Measurements from ENCODE around the gene TBL2. TPM values are rescaled to one million over a fixed set of nuclear protein-coding genes. Genes with fewer than 3 reads are reported as not detected.
A peak's percentile ranks its signal among the peaks of the same experiment; 100 is the strongest.

TBL2 gene
- total and polyA plus RNA-seq, 2 of the 4 experiments (the other 2 are of a cell fraction), result 72.6 to 94.1 TPM

- Histone ChIP-seq H2BK5ac (ENCODE audit: low read depth, low read length, poor library complexity, severe bottlenecking) (no peak overlapping the region), H3K36me3 (ENCODE audit: control insufficient read depth, insufficient read depth, low read length) (no peaks in the 10 kb centered on the region), H3K4me1 (ENCODE audit: control insufficient read depth, insufficient read depth, low read length) (peaks cover 1% of the 10 kb centered on the region; the same call in 1 of the 2 replicates), H3K4me3 (ENCODE audit: insufficient read depth, low read depth, low read length) (no peak overlapping the region), H4K8ac (ENCODE audit: low read depth in 2 of 2, low read length in 2 of 2) (no peak overlapping the region), H2BK20ac (ENCODE audit: low read depth, low read length) (no peak overlapping the region), H4K91ac (ENCODE audit: insufficient read depth, low read depth, low read length) (no peak overlapping the region), H4K20me1 (ENCODE audit: insufficient read depth, low read length) (0 out of 2 replicates have a peak, but pooled peaks cover 3% of the 10 kb centered on the region), H3K4ac (ENCODE audit: low read depth, low read length) (no peak overlapping the region), H2BK120ac (ENCODE audit: low read depth, low read length) (no peak overlapping the region), H2BK15ac (ENCODE audit: low read depth, low read length) (no peak overlapping the region), H3K79me1 (ENCODE audit: low read depth in 1 of 2, low read length in 2 of 2) (peaks cover 2% of the 10 kb centered on the region in 2 experiments; a peak in 3 of 4 replicates), H3K9ac (ENCODE audit: low read depth, low read length) (no peak overlapping the region), H3K56ac (ENCODE audit: extremely low read depth, insufficient read depth, low read length) (no peak overlapping the region), H2AK5ac (ENCODE audit: low read depth, low read length) (no peak overlapping the region), H3K14ac (replicated peaks; ENCODE audit: low read depth, low read length) (no peak overlapping the region), H3K27ac (ENCODE audit: insufficient read depth, low read length) (no peak overlapping the region), H2AK9ac (replicated peaks; ENCODE audit: low read depth, low read length, poor library complexity) (no peak overlapping the region), H3K4me2 (ENCODE audit: low read depth, low read length) (no peak overlapping the region), H3K27me3 (ENCODE audit: control insufficient read depth, insufficient read depth, low read length) (no peaks in the 10 kb centered on the region), H4K5ac (ENCODE audit: low read depth, low read length) (no peak overlapping the region), H2AFZ (replicated peaks; ENCODE audit: low read length, poor library complexity) (no peak overlapping the region), H3K23ac (ENCODE audit: low read depth, low read length) (0 out of 2 replicates have a peak overlapping the region, but pooled peaks have one; percentile 56), H3K18ac (ENCODE audit: low read depth, low read length) (no peak overlapping the region), H3K9me3 (ENCODE audit: control insufficient read depth, insufficient read depth, low read length) (no peaks in the 10 kb centered on the region), H3K9me1 (ENCODE audit: insufficient read depth, low read length) (no peaks in the 10 kb centered on the region)
- in situ Hi-C loops (cut with MboI; ENCODE audit: low sequenced_read_pairs) (no loop called here), intact Hi-C loops (cut with micrococcal nuclease) (no loop called here), dilution Hi-C loops (cut with HindIII; ENCODE audit: low sequenced_read_pairs, unreplicated experiment) (no loop called here)
- ChIA-PET POLR2A (ENCODE audit: unreplicated experiment) (no interaction called here), CTCF (no interaction called here)
- ATAC-seq (ENCODE audit: low read depth) (no peak), DNase-seq (no peak)
- 100% methylated on average over 1 of the region's 6 CpGs; no CpG with 5 or more reads in 1 of the 2 experiments for WGBS, 2 experiments (ENCODE audit: extremely low coverage in 2 of 2, insufficient read length in 1 of 2)
- BruUV-seq (replicated peaks), result no TSS peak
- TF ChIP-seq MXI1 (IDR thresholded peaks at IDR 0.05; ENCODE audit: borderline replicate concordance, low read depth, low read length) (no peak), RAD21 (IDR thresholded peaks at IDR 0.05; ENCODE audit: low read length) (no peak), RCOR1 (IDR thresholded peaks at IDR 0.05; ENCODE audit: insufficient replicate concordance, low read length) (no peak), MAZ (IDR thresholded peaks at IDR 0.05; ENCODE audit: borderline replicate concordance, low read depth, low read length) (no peak), CEBPB (IDR thresholded peaks at IDR 0.05; ENCODE audit: low read depth, low read length) (no peak), RFX5 (IDR thresholded peaks at IDR 0.05; ENCODE audit: low read depth, low read length) (no peak), SMC3 (IDR thresholded peaks at IDR 0.05; ENCODE audit: low read depth, low read length) (no peak), MAFK (IDR thresholded peaks at IDR 0.05; ENCODE audit: low read depth, low read length) (no peak), CTCF (conservative IDR thresholded peaks at IDR 0.05; ENCODE audit: low read depth, low read length) (no peak), POLR2A (IDR thresholded peaks at IDR 0.05; ENCODE audit: low read depth, low read length) (no peak)
- TF ChIP-seq, protein P1, sequence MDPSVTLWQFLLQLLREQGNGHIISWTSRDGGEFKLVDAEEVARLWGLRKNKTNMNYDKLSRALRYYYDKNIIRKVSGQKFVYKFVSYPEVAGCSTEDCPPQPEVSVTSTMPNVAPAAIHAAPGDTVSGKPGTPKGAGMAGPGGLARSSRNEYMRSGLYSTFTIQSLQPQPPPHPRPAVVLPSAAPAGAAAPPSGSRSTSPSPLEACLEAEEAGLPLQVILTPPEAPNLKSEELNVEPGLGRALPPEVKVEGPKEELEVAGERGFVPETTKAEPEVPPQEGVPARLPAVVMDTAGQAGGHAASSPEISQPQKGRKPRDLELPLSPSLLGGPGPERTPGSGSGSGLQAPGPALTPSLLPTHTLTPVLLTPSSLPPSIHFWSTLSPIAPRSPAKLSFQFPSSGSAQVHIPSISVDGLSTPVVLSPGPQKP (IDR thresholded peaks at IDR 0.05; ENCODE audit: borderline replicate concordance, low read depth, low read length), result no peak
- TF ChIP-seq, protein P2, sequence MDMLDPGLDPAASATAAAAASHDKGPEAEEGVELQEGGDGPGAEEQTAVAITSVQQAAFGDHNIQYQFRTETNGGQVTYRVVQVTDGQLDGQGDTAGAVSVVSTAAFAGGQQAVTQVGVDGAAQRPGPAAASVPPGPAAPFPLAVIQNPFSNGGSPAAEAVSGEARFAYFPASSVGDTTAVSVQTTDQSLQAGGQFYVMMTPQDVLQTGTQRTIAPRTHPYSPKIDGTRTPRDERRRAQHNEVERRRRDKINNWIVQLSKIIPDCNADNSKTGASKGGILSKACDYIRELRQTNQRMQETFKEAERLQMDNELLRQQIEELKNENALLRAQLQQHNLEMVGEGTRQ (IDR thresholded peaks at IDR 0.05; ENCODE audit: low read depth, low read length), result no peak
Measured at GRCh38 chr7:73582664-73583202, 4.4 kb upstream of the TBL2 start.

Data from IMR-90 (cell line).